ENCODE data around the gene PLB1. TPM values are rescaled to one million over a fixed set of nuclear protein-coding genes. Genes with fewer than 3 reads are reported as not detected.

Gene PLB1
- total RNA-seq, 1 experiment from 2014 or later: 0.44 TPM

DNA sequence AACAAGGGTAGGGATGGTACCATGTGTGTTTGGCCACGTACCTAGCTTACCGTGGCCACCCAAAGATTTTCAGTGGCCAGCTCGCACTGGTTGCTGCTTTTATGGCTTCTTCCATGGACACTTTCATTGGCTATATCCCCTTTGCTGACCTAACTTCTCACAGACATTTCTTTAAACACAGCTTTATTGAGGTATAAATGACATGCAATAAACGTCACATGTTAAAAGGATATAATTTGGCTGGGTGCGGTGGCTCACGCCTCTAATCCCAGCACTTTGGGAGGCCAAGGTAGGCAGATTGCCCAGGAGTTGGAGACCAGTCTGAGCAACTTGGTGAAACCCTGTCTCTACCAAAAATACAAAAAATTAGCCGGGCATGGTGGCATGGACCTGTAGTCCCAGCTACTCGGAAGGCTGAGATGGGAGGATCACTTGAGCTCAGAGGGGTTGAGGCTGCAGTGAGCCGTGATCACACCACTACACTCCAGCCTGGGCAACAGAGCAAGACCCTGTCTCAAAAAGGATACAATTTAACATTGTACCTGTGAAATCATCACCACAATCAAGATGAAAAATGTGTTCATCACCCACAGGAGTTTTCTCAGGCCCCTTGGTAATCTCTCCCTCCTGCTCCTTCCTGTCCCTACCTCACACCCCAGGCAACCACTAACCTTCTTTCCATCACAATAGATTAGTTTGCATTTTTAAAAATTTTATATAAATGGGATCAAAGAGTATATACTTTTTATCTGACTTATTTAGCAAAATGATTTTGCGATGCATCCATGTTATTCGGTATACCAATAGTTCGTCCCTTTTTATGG lies 127.9 kb downstream of the PLB1 start:
- CTCF ChIA-PET: interaction anchor here (2.0 kb wide), 1 partner anchor 29 kb away, joined by 8 read pairs; no protein-coding TSS in a partner anchor
- ATAC-seq (no peak), DNase-seq (ENCODE audit: low spot score) (no peak)
- H3K36me3 Mint-ChIP-seq: no peaks in the 10 kb centered on the region
- no peak overlapping the region for H3K27ac Mint-ChIP-seq
- H3K27me3 Mint-ChIP-seq (ENCODE audit: low read depth): no peaks in the 10 kb centered on the region; the same call in 1 of the 2 replicates
- H3K4me1 Mint-ChIP-seq: peaks cover 39% of the 10 kb centered on the region
- POLR2A ChIA-PET: no interaction called here
- H3K4me3 Mint-ChIP-seq: no peak overlapping the region
- peak; percentile 87 for TF ChIP-seq ZNF121 (CRISPR knock-in tag; IDR thresholded peaks at IDR 0.05)
- TF ChIP-seq, protein P1, sequence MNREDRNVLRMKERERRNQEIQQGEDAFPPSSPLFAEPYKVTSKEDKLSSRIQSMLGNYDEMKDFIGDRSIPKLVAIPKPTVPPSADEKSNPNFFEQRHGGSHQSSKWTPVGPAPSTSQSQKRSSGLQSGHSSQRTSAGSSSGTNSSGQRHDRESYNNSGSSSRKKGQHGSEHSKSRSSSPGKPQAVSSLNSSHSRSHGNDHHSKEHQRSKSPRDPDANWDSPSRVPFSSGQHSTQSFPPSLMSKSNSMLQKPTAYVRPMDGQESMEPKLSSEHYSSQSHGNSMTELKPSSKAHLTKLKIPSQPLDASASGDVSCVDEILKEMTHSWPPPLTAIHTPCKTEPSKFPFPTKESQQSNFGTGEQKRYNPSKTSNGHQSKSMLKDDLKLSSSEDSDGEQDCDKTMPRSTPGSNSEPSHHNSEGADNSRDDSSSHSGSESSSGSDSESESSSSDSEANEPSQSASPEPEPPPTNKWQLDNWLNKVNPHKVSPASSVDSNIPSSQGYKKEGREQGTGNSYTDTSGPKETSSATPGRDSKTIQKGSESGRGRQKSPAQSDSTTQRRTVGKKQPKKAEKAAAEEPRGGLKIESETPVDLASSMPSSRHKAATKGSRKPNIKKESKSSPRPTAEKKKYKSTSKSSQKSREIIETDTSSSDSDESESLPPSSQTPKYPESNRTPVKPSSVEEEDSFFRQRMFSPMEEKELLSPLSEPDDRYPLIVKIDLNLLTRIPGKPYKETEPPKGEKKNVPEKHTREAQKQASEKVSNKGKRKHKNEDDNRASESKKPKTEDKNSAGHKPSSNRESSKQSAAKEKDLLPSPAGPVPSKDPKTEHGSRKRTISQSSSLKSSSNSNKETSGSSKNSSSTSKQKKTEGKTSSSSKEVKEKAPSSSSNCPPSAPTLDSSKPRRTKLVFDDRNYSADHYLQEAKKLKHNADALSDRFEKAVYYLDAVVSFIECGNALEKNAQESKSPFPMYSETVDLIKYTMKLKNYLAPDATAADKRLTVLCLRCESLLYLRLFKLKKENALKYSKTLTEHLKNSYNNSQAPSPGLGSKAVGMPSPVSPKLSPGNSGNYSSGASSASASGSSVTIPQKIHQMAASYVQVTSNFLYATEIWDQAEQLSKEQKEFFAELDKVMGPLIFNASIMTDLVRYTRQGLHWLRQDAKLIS (CRISPR knock-in tag; IDR thresholded peaks at IDR 0.05; ENCODE audit: borderline replicate concordance): no peak
- H3K9me3 Mint-ChIP-seq: no peaks in the 10 kb centered on the region

DNA sequence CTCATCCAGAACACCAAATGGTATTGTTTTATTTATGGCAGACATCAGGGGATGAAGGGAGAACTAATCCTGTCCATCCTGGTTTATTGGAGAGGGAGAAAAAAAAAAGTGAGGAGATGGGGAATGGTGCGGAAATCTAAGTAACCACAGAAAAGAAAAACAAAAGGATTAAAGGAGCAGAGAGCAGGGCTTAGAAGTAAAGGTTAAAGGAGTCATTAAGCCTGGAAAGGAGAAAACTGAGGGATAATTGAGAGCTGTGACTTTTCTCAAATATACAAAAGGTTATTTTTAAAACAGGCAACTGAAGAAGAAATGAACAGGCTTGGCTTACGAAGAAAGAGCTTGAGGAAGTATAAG lies 128.6 kb downstream of the PLB1 start:
- TF ChIP-seq, protein P2, sequence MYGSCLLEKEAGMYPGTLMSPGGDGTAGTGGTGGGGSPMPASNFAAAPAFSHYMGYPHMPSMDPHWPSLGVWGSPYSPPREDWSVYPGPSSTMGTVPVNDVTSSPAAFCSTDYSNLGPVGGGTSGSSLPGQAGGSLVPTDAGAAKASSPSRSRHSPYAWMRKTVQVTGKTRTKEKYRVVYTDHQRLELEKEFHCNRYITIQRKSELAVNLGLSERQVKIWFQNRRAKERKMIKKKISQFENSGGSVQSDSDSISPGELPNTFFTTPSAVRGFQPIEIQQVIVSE (CRISPR knock-in tag; IDR thresholded peaks at IDR 0.05; ENCODE audit: borderline replicate concordance): no peak
- TF ChIP-seq ZNF263 (CRISPR knock-in tag; IDR thresholded peaks at IDR 0.05; ENCODE audit: low read depth) (no peak), NR3C1 (CRISPR knock-in tag; conservative IDR thresholded peaks at IDR 0.05; ENCODE audit: low read depth) (no peak), OVOL2 (CRISPR knock-in tag; IDR thresholded peaks at IDR 0.05; ENCODE audit: borderline replicate concordance) (no peak), CREB1 (CRISPR knock-in tag; IDR thresholded peaks at IDR 0.05) (no peak), JUN (CRISPR knock-in tag; IDR thresholded peaks at IDR 0.05) (no peak)
- TF ChIP-seq, protein P3, sequence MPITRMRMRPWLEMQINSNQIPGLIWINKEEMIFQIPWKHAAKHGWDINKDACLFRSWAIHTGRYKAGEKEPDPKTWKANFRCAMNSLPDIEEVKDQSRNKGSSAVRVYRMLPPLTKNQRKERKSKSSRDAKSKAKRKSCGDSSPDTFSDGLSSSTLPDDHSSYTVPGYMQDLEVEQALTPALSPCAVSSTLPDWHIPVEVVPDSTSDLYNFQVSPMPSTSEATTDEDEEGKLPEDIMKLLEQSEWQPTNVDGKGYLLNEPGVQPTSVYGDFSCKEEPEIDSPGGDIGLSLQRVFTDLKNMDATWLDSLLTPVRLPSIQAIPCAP (CRISPR knock-in tag; IDR thresholded peaks at IDR 0.05): no peak
- TF ChIP-seq, protein P4, sequence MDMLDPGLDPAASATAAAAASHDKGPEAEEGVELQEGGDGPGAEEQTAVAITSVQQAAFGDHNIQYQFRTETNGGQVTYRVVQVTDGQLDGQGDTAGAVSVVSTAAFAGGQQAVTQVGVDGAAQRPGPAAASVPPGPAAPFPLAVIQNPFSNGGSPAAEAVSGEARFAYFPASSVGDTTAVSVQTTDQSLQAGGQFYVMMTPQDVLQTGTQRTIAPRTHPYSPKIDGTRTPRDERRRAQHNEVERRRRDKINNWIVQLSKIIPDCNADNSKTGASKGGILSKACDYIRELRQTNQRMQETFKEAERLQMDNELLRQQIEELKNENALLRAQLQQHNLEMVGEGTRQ (CRISPR knock-in tag; IDR thresholded peaks at IDR 0.05): no peak
- no peaks in the 10 kb centered on the region for H3K36me3 Mint-ChIP-seq
- peak overlapping the region; percentile 50; the same call in 1 of the 2 replicates for H3K27ac Mint-ChIP-seq
- no peak overlapping the region for H3K4me3 Mint-ChIP-seq
- peaks cover 34% of the 10 kb centered on the region for H3K4me1 Mint-ChIP-seq
- ChIA-PET CTCF (interaction anchor here (2.0 kb wide), 1 partner anchor 30 kb away, joined by 8 read pairs; no protein-coding TSS in a partner anchor), POLR2A (no interaction called here)
- no peak for ATAC-seq
- no peaks in the 10 kb centered on the region; the same call in 1 of the 2 replicates for H3K27me3 Mint-ChIP-seq (ENCODE audit: low read depth)
- DNase-seq (ENCODE audit: low spot score): no peak
- H3K9me3 Mint-ChIP-seq: no peaks in the 10 kb centered on the region

DNA sequence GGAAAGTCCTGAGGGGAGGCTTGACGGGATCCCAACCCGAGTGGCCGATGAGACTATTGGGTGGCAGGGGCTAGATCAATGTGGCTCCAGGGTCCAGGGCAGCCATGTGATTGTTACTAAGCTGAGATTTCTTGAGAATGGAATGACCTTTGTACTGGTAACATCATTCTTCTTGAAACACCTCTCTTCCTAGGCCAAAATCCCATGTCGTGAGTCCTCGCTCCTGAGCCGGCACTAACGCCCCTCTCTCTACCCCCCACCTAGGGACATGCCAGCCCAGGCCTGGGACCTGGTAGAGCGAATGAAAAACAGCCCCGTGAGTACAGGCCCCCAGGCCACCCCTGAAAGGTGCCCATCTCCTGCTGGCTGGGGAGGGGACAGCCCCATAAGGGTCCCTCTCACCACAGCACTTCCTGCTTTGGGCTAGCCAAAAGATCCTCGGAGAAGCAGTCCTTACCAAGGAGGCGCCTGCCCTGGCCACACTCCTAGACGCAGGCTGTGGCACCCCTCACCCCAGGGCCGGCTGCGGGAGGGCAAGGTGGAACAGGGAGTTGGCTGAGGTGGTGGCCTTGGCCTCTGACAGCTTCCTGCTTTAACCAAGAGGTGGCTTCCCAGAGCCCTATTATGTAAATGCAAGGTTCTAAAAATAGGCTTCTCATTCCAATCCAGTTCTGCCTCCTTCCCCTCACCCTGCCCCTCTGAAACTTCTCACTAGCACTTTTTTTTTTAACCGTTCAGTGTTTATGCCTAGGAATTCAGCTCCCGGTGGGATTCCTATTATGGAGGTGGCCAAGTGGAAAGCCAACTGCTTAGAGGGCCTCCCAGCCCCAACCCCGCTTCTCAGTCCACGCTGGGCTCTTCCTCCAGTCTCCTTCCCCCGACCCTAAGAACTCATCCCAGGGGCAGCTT lies 129.2 kb downstream of the PLB1 start:
- POLR2A ChIA-PET: no interaction called here
- no peaks in the 10 kb centered on the region; the same call in 1 of the 2 replicates for H3K27me3 Mint-ChIP-seq (ENCODE audit: low read depth)
- no peak overlapping the region; the same call in 1 of the 2 replicates for H3K4me3 Mint-ChIP-seq
- CTCF ChIA-PET: interaction anchor here (1.1 to 2.0 kb wide), 2 partner anchors 31 to 58 kb away, joined by 5 to 8 read pairs; no protein-coding TSS in a partner anchor
- H3K9me3 Mint-ChIP-seq: no peaks in the 10 kb centered on the region
- H3K36me3 Mint-ChIP-seq: no peaks in the 10 kb centered on the region
- ATAC-seq (peak; percentile 51), DNase-seq (ENCODE audit: low spot score) (no peak)
- H3K4me1 Mint-ChIP-seq: peaks cover 30% of the 10 kb centered on the region
- H3K27ac Mint-ChIP-seq: peak overlapping the region; percentile 78
- TF ChIP-seq ZNF121 (CRISPR knock-in tag; IDR thresholded peaks at IDR 0.05): peak; percentile 55; the same call in 1 of the 2 replicates
- no peak for TF ChIP-seq ZNF396 (CRISPR knock-in tag; IDR thresholded peaks at IDR 0.05; ENCODE audit: borderline replicate concordance)
